Activated CD8-positive, alpha-beta memory T cell treated with anti-CD3 and anti-CD28 coated beads, Interleukin-2, amount 50 U/mL, for 24 hours (primary cell): ENCODE data around the gene ATP9A.
"Not testable (repeated sequence)": the region's sequence is repeated elsewhere in the genome, so short reads cannot be mapped to it uniquely, and the experiment has no call there.

Source experiments
- DNase-seq: peaks from one replicate; pipeline ENCODE4 v3.0.0-alpha.2; 2020; ENCODE audit errors: extremely low read depth

ATP9A gene

GRCh38 chr20:51573576-51574243 lies 194.5 kb downstream of the ATP9A start:
- DNase-seq = no peak

- no peak for DNase-seq
These were observed 196.8 kb downstream of the ATP9A start for GRCh38 chr20:51571460-51571794.

GRCh38 chr20:51570739-51571459 lies 197.3 kb downstream of the ATP9A start:
- no peak for DNase-seq

- DNase-seq = no peak
These were observed 198.1 kb downstream of the ATP9A start for GRCh38 chr20:51569815-51570738.

- DNase-seq = not testable (repeated sequence)
These were observed 199.7 kb downstream of the ATP9A start for GRCh38 chr20:51568533-51568932.

GRCh38 chr20:51567622-51568021 lies 200.6 kb downstream of the ATP9A start:
- no peak for DNase-seq

GRCh38 chr20:51566594-51566993 lies 201.6 kb downstream of the ATP9A start:
- no peak for DNase-seq

GRCh38 chr20:51565298-51566144 lies 202.7 kb downstream of the ATP9A start:
- no peak for DNase-seq

- no peak for DNase-seq
These were observed 204.5 kb downstream of the ATP9A start for GRCh38 chr20:51563486-51564332.

GRCh38 chr20:51563174-51563485 lies 205.1 kb downstream of the ATP9A start:
- DNase-seq = no peak

GRCh38 chr20:51562332-51563173 lies 205.6 kb downstream of the ATP9A start:
- no peak for DNase-seq

- no peak for DNase-seq
These were observed 206.2 kb downstream of the ATP9A start for GRCh38 chr20:51562027-51562331.

GRCh38 chr20:51560550-51561307 lies 207.5 kb downstream of the ATP9A start:
- no peak for DNase-seq

GRCh38 chr20:51560042-51560441 lies 208.1 kb downstream of the ATP9A start:
- DNase-seq = no peak

GRCh38 chr20:51554538-51555165 lies 213.5 kb downstream of the ATP9A start:
- DNase-seq = no peak

- no peak for DNase-seq
These were observed 214.2 kb downstream of the ATP9A start for GRCh38 chr20:51553897-51554486.

GRCh38 chr20:51551186-51551585 lies 217.0 kb downstream of the ATP9A start:
- no peak for DNase-seq

GRCh38 chr20:51549474-51549873 lies 218.7 kb downstream of the ATP9A start:
- DNase-seq = no peak
